Islet precursor cell (in vitro differentiated cells): Measurements from ENCODE around the gene CACNG3.
"Not testable (repeated sequence)": the region's sequence is repeated elsewhere in the genome, so short reads cannot be mapped to it uniquely, and the experiment has no call there.

ENCODE experiments used
- DNase-seq: peaks from one replicate; pipeline ENCODE4 v3.0.0-alpha.2; 2018

Gene CACNG3

GRCh38 chr16:24336491-24336890 is 80.4 kb downstream of the CACNG3 start:
- DNase-seq = no peak

GRCh38 chr16:24337013-24337412 is 80.9 kb downstream of the CACNG3 start:
- DNase-seq = no peak

- DNase-seq = not testable (repeated sequence)
These were observed 87.7 kb downstream of the CACNG3 start for GRCh38 chr16:24343829-24344228.

- no peak for DNase-seq
These were observed 88.6 kb downstream of the CACNG3 start for GRCh38 chr16:24344784-24345183.

GRCh38 chr16:24345704-24346103 is 89.6 kb downstream of the CACNG3 start:
- no peak for DNase-seq

GRCh38 chr16:24346734-24347133 is 90.6 kb downstream of the CACNG3 start:
- DNase-seq = no peak

- DNase-seq = no peak
These were observed 91.4 kb downstream of the CACNG3 start for GRCh38 chr16:24347556-24347955.

GRCh38 chr16:24348545-24349290 is 92.6 kb downstream of the CACNG3 start:
- DNase-seq = peak; percentile 76

- no peak for DNase-seq
These were observed 93.2 kb downstream of the CACNG3 start for GRCh38 chr16:24349320-24349719.

GRCh38 chr16:24352746-24353145 is 96.6 kb downstream of the CACNG3 start:
- no peak for DNase-seq

- no peak for DNase-seq
These were observed 97.5 kb downstream of the CACNG3 start for GRCh38 chr16:24353622-24354021.

GRCh38 chr16:24357511-24357910 is 101.4 kb downstream of the CACNG3 start:
- DNase-seq = no peak

- DNase-seq = no peak
These were observed 102.0 kb downstream of the CACNG3 start for GRCh38 chr16:24358117-24358516.

GRCh38 chr16:24359490-24359889 is 103.4 kb downstream of the CACNG3 start:
- DNase-seq = no peak

- DNase-seq = no peak
These were observed 104.8 kb downstream of the CACNG3 start for GRCh38 chr16:24360936-24361335.

- DNase-seq = no peak
These were observed 108.5 kb downstream of the CACNG3 start for GRCh38 chr16:24364596-24364995.

- DNase-seq = no peak
These were observed 111.1 kb downstream of the CACNG3 start for GRCh38 chr16:24367186-24367710.

- no peak for DNase-seq
These were observed 116.7 kb downstream of the CACNG3 start for GRCh38 chr16:24372824-24373223.

- DNase-seq = no peak
These were observed 122.9 kb downstream of the CACNG3 start for GRCh38 chr16:24378999-24379398.

GRCh38 chr16:24381470-24382118 is 125.5 kb downstream of the CACNG3 start:
- DNase-seq = no peak

GRCh38 chr16:24382762-24383407 is 126.8 kb downstream of the CACNG3 start:
- no peak for DNase-seq

- DNase-seq = no peak
These were observed 138.2 kb downstream of the CACNG3 start for GRCh38 chr16:24394341-24394740.

- no peak for DNase-seq
These were observed 140.5 kb downstream of the CACNG3 start for GRCh38 chr16:24396350-24397271.
